Measurements from ENCODE around the gene ZNF609.

ZNF609 gene, protein sequence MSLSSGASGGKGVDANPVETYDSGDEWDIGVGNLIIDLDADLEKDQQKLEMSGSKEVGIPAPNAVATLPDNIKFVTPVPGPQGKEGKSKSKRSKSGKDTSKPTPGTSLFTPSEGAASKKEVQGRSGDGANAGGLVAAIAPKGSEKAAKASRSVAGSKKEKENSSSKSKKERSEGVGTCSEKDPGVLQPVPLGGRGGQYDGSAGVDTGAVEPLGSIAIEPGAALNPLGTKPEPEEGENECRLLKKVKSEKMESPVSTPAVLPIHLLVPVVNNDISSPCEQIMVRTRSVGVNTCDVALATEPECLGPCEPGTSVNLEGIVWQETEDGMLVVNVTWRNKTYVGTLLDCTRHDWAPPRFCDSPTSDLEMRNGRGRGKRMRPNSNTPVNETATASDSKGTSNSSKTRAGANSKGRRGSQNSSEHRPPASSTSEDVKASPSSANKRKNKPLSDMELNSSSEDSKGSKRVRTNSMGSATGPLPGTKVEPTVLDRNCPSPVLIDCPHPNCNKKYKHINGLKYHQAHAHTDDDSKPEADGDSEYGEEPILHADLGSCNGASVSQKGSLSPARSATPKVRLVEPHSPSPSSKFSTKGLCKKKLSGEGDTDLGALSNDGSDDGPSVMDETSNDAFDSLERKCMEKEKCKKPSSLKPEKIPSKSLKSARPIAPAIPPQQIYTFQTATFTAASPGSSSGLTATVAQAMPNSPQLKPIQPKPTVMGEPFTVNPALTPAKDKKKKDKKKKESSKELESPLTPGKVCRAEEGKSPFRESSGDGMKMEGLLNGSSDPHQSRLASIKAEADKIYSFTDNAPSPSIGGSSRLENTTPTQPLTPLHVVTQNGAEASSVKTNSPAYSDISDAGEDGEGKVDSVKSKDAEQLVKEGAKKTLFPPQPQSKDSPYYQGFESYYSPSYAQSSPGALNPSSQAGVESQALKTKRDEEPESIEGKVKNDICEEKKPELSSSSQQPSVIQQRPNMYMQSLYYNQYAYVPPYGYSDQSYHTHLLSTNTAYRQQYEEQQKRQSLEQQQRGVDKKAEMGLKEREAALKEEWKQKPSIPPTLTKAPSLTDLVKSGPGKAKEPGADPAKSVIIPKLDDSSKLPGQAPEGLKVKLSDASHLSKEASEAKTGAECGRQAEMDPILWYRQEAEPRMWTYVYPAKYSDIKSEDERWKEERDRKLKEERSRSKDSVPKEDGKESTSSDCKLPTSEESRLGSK (N-terminal part only)

DNA sequence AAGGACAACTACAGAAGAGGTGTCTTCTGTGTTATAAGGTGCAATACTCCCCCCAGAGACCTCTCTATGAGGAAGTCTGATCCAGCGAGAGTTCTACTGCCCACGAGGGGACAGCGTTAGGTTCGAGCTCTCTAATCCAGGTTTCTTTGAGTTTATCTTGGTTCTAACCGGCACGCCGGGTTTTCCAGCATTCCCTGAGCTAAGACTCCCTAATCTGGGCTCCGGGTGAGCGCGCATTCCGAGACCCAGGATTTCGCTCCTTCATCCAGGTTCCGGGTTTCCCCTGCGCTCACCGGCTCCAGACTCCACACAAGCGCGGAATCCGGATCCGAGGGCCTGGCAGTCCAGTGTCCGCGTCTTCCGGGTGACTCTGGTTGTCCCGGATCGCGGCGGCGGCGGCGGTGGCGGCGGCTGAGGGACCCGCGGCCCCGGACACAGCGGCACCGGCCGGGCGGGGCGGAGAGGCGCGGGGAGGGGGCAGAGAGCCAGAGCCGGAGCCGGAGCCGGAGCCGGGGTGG lies at the start of gene ZNF609:
Gene ZNF609, plus strand, starts transcription at position 373 of the 518 bp plus-strand sequence. CDS start 38,842 bp downstream, outside the sequence.
- DNase-seq, result peak; percentile 96 to 98

DNA sequence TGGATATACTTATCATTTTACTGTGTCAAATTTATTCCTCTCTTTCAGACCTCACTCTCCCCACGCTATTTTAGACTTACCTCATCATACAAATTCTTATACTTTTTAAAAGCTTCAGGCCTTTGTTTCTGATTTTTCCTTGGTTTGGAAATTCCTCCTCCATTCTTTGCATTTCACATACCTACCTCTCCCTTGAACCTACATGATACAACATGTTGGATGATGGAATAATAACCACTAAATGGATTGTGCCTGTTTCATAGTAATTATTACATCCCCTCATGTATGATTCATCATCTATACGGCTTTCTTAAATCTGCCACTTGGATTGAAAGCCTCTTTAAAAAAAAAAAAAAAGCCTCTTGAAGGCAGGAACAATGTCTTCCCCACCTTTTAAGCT lies 48.2 kb upstream of the ZNF609 start:
- no peak for DNase-seq

DNA sequence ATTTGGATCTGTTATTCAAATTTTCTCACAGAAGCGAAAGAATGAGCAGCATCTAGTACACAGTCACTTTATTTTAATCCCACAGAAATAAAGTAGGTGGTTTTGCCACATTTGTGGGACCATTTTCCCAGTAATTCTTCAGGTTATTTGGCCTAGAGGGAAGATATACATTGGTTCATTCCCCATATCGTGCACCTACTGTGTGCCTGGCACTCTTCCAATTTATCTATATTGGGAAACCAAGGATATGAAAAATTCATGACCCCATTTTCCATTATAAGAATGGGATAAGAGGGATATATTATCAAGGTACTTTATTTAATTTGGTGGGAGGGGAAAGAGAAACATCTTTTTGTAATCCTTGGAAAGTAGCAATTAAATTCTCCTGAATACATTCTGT lies 37.7 kb upstream of the ZNF609 start:
- no peak for DNase-seq

DNA sequence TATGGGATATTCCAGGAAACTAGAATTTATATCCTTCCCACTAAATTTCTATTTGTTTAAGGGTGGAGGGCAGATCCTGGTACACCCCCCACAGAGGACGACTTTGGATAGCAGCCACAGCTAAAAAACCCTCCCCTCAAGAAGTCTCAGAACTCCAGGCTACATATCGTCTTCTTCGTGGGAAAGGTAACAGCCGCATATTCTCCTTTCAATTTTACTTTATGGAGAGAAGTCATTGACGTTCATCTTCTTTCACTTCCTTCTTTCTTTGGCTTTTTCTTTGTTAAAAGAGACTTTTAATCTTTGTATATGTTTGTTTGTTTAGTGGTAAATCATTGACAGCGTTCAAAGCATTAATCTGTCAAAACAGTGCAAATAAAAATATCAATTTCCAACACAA lies 36.4 kb upstream of the ZNF609 start:
- no peak for DNase-seq

DNA sequence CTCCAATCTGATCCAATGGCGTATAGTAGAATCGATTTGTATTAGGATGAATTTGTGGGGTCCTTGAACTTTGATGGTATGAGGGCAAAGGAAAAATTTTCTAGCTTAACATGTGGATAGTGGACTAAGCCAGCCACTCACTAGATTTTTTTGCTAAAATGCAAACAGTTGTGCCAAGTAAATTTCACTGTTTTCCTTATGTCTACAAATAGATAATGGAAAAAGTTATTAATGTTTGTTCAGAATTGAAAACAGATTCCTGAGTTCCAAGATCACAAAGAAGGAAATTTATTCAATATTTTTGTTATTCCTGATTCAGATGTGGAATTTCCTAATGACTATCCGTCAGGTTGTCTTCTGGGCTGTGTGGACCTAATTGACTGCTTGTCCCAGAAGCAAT lies 35.2 kb upstream of the ZNF609 start:
- DNase-seq, result no peak

DNA sequence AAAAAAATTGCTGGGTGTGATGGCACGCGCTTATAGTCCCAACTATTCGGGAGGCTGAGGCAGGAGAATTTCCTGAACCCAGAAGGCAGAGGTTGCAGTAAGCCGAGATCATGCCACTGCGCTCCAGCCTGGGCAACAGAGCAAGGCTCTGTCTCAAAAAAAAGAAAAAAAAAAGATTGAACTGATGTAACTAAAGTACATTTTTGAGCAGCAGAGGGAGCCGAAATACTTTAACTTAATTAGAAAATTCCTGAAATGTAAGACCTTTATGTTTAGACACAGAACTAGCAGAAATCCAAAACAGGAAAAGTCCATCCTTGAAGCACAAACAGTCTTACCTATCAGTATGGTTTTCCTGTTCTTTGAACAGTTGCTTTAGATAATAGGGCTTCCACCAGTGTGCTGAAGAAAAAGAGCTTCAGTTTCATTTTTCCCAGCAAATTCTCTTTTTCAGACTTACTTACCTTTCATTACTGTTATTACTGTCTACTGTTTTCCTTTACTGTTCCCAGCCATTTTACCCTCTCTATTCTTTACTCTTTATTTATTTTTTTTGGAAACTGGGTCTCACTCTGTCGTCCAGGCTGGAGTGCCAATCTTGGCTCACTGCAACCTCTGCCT lies 33.4 kb upstream of the ZNF609 start:
- no peak for DNase-seq

DNA sequence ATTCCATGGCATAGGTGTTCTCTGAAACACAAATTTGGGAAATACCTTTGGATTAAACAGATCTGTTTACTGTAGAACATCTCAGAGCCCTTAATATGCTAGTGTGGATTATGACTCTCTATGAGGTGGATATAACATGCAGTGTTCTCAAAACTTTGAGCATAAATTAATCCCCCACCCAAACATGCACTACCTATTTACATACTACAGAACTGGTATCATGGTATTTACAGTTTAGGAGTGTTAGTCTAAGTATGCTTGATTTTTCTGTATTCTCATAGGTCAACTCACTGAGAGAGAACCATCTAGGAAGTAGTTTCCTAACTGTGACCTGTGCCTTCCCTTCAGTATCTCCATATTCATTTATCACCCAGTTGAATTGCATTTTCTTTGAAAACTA lies 30.9 kb upstream of the ZNF609 start:
- DNase-seq, result no peak

DNA sequence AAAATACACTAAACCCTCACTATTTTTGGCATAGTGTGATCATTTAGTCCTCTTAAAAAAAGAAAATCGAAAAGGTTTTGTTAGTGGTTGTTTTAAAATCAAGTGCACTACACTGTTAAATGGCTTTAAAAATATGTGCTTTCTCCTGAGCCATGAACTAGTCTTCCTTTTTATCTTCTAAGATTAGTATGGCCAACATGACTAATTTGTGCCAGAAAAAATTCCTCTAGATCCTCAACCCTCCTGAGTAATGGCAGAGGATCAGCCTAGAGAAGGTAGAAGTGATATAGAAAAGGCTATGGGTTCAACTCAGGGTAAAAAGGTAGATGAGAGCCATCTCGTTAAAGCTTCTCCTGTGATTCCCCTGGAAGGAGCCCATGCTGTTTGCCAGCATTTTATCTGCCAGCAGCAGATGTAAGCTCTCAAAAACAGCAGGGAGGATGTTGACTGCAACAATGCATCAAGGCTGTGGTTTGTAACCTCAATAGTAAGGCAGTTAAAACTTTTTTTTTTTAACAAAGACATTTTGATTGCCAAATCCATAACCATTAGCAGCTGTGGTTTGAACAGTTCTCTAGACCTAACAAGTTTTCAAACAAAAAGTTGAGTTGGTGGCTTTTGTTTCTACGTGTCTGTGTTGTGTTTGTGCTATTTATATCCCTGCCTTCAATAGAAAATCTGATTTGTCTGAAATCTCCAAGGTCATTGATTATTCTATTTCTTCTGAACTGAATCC lies 30.2 kb upstream of the ZNF609 start:
- peak in 1 of 2 donors; percentile 15 for DNase-seq

DNA sequence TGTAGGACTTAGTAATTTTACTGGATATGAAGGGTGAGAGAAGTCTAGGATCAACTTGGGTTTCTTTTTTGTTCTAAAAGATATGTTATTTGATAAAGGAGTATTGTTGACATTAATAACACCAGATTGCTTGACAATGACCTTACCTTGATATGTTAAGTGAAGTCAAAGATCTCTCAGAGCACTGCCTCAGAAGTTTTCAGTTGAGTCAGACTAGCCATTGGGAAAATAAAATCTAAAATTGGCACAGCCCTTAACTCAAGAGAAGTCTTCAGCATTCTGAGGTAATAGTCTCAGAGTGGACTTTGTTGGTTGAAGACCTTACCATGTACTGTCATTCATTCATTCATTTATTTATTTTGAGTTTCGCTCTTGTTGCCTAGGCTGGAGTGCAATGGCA lies 22.4 kb upstream of the ZNF609 start:
- no peak for DNase-seq

DNA sequence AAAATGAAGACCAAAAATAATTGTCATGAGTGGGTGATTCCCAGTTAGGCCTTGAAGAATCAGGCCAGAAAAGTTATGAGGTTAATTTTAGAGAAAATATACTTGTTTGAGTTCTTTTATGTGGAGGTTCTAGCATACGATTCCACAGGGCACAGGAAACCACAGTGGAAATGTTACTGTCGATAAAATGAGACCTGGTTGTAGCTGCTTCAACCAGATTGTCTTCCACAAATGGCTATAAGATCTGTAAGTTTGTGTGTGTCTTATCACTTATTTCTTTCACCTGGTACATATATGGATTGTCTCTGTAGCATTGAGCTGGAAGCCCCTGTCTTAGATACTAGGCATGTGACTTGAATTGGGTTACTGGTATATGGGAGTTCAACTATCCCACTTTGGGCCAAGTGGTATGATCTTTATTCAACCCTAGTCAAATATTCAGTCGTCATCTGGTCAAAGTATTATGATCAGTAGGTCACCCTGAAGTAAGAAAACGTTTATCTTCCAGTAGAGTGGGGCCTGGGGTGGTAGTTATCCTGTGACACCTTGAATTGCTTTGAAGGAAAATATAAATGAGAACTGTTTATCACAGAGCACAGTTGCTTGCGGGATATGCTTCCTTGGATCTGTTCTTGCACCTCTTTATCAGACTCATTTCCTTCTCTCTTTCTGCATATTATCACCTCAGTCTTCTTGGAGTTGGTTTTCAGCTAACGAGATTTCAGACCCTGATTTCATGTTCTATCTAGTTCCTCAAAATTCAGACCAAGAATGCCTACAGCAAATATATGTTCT lies 21.5 kb upstream of the ZNF609 start:
- DNase-seq, result no peak

DNA sequence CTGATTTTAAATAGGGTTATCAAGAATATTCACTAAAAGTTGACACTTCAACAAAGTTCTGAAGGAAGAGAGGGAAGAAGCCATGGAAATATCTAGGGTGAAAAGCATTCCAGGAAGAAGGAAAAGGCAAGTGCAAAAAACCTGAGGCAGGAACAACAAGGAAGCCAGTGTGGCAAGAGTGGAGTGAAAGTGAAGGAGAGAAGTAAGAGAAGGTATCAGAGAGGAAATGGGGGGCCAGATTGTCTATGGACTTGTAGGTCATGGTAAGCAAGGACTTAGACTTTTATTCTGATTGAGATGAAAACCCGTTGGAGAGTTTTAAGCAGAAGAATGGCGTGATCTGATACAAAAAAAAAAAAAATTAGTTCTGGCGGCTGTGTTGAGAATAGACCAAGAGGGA lies 18.5 kb upstream of the ZNF609 start:
- no peak for DNase-seq

DNA sequence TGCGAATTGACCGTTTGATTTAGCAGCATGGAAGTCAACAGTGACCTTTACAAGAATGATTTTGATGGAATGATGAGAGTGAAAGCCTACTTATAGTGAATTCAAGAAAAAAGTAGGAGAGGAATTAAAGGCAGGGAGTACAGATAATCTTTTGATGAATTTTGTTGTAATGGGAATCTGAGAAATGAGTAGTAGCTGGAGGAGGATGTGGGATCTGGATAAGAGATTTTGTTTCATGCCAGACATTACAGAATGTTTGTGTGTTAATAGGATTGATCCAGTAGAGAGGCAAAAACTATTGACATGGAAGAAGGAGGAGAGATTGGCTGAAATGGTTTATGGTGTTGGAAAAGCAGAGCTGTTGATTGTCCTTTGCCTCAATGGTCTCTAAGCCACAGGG lies 17.4 kb upstream of the ZNF609 start:
- DNase-seq, result no peak

DNA sequence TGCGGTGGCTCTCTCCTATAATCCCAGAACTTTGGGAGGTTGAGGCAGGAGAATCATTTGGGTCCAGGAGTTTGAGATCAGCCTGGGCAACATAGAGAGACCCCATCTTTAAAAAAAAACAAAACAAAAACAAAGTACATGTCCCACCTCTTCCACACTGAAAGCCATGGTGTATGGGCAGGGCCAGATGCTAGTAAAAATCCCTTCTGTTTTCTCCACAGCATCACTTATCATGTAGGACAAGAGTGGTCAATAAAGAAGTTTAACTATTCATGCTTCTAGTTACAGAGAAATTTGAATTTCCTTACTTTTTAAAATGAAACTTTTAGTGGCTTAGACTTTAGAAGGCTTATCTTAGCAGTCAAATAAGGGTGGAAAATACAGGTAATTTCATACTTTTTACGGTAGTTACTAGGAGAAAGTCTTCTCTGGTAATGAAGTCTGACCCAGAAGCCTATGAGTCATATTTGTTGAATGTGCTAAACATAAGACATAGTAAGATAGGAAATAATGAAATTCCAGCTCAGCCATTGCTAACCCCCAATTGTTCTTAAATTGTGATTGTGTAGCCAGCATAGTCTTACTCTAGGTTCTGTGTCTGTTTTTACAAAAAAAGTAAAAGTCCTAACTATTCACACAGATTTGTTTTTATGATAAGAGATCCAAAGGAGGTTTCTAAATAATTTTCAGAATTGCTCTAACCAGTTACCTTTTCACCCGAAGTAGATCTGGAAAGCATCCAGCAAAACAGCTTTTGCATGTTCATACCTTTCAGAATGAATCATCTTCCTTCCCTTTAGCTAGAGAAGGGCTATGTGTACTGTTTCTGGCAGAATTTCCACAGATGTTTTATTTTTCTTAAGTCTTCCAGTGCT lies 16.4 kb upstream of the ZNF609 start:
- peak in 1 of 2 donors; percentile 17 for DNase-seq

DNA sequence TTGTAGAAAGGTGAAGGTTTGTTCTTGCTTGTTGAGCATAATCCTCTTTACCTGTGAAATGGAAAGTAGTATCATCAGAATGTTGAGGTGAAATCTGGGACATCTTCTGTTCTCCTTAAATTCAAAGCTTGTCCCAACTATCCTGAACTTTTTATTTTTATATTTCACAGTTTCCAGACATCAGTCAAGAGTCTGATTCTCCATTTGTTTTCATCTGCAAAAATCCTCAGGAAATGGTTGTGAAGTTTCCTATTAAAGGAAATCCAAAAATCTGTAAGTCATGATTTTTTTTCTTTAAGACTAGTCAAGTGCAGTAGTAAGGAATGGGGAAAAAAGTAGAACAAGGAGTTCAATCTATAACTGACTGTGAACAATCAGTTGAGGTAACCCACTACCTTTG lies 15.5 kb upstream of the ZNF609 start:
- no peak for DNase-seq

DNA sequence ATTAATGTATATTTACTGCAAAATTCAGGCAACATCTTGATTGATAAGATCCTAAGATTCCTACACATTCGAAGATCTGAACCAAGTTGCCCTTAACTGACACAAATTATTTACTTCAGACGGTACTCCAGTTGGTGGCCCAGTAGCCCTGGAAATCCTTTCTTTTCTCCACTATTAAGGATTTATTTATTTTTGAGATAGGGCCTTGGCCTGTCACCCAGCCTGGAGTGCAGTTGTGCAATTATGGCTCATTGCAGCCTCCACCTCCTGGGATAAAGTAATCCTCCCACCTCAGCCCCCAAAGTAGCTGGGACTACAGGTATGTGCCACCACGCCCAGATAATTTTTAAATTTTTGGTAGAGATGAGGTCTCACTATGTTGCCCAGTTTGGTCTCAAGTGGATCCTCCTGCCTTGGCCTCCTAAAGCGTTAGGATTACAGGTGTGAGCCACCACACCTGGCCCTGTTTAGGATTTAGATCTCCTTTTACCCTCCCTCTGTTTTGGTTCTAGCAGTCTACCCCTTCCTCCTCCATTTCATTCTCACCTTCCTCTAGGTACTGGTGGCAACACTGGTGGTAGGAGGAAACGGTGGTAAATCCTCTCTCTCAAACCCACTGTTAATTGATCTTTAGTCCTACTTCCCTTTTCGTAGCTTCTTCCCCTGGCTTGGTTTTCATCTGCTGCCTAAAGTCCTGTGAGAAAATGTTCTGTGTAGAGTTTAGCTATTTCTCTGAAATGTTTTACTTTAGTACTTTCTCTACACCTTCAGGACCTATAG lies 12.7 kb upstream of the ZNF609 start:
- DNase-seq, result no peak

DNA sequence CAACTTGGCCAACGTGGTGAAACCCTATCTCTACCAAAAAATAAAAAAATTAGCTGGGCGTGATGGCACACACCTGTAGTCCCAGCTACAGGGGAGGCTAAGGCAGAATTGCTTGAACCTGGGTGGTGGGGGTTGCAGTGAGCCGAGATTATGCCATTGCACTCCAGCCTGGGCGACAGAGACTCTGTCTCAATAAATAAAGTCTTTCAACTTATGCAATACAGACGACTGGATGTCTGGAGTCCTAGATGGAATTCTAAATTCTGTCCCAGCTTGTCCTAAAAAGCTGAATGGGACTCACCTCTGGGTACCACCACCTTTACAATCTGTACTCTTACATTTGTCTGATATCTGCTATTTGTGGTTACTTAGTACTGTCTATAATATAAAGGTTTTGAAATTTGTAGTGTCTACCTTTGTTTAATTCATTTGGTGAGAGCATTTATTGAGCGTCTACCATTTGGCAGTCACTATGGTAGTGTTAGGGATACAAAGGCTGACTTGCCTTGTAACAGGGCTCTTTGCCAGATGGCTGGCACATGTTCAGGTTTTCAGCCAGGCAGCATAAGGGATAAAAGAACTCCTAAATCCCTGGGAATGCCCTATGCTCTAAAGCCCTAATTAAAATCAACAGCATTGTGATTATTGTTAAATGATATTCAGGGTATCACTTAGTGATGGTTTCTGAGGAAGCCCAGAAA lies 7.2 kb upstream of the ZNF609 start:
- no peak for DNase-seq

DNA sequence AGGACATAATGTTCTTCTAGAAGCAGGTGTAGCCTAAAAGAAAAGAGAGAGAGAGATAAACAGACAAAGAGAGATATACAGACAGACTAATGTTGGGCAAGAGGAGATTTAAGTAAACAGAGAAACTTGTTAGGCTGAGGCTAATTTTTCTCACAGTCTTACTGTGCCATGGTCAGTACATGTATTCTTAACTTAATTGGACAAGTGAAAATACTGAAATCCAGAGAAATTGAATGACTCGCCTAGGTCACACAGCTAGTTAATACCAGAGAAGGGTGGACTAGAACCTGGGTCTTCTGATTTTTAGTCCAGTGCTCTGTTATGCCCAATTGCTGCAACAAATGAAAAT lies 6.7 kb upstream of the ZNF609 start:
- no peak for DNase-seq

DNA sequence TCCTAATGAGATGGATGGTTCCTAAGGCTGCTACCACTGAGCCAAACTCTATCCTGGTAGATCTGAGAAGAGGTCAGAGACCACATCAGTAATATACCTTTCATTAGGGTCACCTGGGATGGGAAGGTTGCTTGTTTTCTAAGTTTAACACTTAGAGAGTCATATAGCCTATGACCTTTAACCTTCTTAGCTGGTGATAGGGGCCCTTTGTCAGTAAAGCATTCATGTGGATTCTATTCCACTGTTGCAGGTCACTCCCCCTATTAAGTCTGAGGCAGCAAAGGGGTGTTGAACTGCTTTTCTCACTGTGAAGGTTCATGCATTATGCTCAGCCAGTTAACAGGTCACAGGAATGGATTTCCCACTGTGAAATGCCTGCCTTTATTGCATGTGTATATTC lies 6.1 kb upstream of the ZNF609 start:
- DNase-seq, result no peak

DNA sequence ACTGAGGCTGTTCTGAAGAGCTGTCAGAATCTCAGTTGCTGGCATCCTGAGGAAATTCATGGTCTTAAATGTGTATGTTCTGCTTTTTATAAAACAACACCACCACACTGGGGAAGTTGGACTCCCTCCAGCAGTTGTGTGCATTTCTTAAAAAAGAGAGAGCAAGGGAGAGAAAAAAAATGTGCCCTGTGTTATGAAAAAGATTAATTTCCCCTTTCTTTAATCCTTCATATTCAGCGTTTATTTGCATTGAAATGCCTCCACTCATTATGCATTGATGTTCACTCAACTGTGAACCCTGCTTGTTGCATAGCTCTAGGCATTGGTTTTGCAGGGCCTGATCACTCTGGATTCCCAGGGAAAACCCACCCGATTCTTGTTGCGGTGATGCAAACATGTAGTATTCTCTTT lies 4.4 kb upstream of the ZNF609 start:
- DNase-seq, result no peak
